ENCODE measurements around the gene ANKRD34B.

GRCh38 chr5:80588858-80589540 lies 18.9 kb upstream of the ANKRD34B start:
- TF ChIP-seq BHLHE40 (IDR thresholded peaks at IDR 0.05; ENCODE audit: low read depth, low read length): no peak
- TF ChIP-seq CTCF (IDR thresholded peaks at IDR 0.05): no peak
